B cell (primary cell): ENCODE data around the gene LNX1. TPM values are rescaled to one million over a fixed set of nuclear protein-coding genes. Genes with fewer than 3 reads are reported as not detected.

Experiments used
- ATAC-seq: fragments of 200-7000 bp; cut with Tn5 transposase; one replicate; pipeline ENCODE4 v1.10.0; 2021; ENCODE audit warnings: low read depth, mild to moderate bottlenecking, moderate number of reproducible peaks, moderate library complexity
- CTCF ChIA-PET: fragments of 350-600 bp; sonication (Branson Sonifier 250); formaldehyde crosslinking; loops from one replicate; lab custom pipeline; 2021; ENCODE audit warnings: antibody characterized with exemption, inconsistent platforms; lab: Charles Lee
- POLR2A ChIA-PET: fragments of 350-600 bp; sonication (Branson Sonifier 250); formaldehyde crosslinking; loops from one replicate; lab custom pipeline; 2021; ENCODE audit warnings: antibody characterized with exemption; lab: Charles Lee
- DNase-seq: peaks from one replicate; pipeline ENCODE4 v3.0.0; 2013
- H2AFZ ChIP-seq: 2 replicates; pipeline ENCODE4 v1.6.1; 2012; ENCODE audit warnings: mild to moderate bottlenecking, low read depth, low read length; ENCODE audit not compliant: insufficient read depth, poor library complexity, severe bottlenecking
- H3K27ac ChIP-seq, 2 donors: 1 replicate in 1 of 2; 2 replicates in 1 of 2; pipeline ENCODE4 v1.5.1; 2012 to 2013; ENCODE audit warnings: low read length in 2 of 2, mild to moderate bottlenecking in 2 of 2, moderate library complexity in 1 of 2
- H3K27me3 ChIP-seq, 4 experiments: fragments of 200-600 bp in 1 of 4; sonication (generic) in 1 of 4; replicated peaks in 1 of 4; 1 replicate in 2 of 4; 2 replicates in 2 of 4; pipeline versions ENCODE4 v1.6.1 to v1.7.0; 2013 to 2016; ENCODE audit warnings: low read length in 3 of 4, mild to moderate bottlenecking in 2 of 4, mixed read lengths in 1 of 4, moderate library complexity in 1 of 4; ENCODE audit not compliant: insufficient read depth in 4 of 4, control insufficient read depth in 3 of 4; ENCODE audit errors: control extremely low read depth in 1 of 4
- H3K36me3 ChIP-seq, 2 experiments: replicated peaks in 1 of 2; 1 replicate in 1 of 2; 2 replicates in 1 of 2; pipeline versions ENCODE4 v1.6.1 to v1.7.1; 2013; ENCODE audit warnings: low read length in 1 of 2; ENCODE audit not compliant: insufficient read depth in 2 of 2, control insufficient read depth in 1 of 2; ENCODE audit errors: control extremely low read depth in 1 of 2, extremely low read depth in 1 of 2
- H3K4me1 ChIP-seq, 2 donors: fragments of 200-600 bp in 1 of 2; sonication (generic) in 1 of 2; 1 replicate in 1 of 2; 2 replicates in 1 of 2; pipeline versions ENCODE4 v1.5.1 to v1.6.1; 2013 to 2017; ENCODE audit warnings: low read length in 2 of 2; ENCODE audit not compliant: control insufficient read depth in 2 of 2, insufficient read depth in 2 of 2
- H3K4me2 ChIP-seq: replicated peaks from 2 replicates; pipeline ENCODE3; 2012; ENCODE audit warnings: mild to moderate bottlenecking, low read depth, low read length; ENCODE audit not compliant: poor library complexity, severe bottlenecking
- H3K4me3 ChIP-seq, 5 experiments: fragments of 200-600 bp in 1 of 5; sonication (generic) in 1 of 5; 1 replicate in 3 of 5; 2 replicates in 2 of 5; pipeline versions ENCODE4 v1.5.1 to v1.7.0; 2011 to 2016; ENCODE audit warnings: low read length in 4 of 5, mild to moderate bottlenecking in 4 of 5, low read depth in 2 of 5, control low read depth in 1 of 5, moderate library complexity in 1 of 5; ENCODE audit not compliant: insufficient read depth in 1 of 5; ENCODE audit errors: control extremely low read depth in 1 of 5, extremely low read depth in 1 of 5
- H3K79me2 ChIP-seq: fragments of 200-600 bp; sonication (generic); one replicate; pipeline ENCODE4 v1.6.0; 2016; ENCODE audit warnings: low read length; ENCODE audit not compliant: control insufficient read depth, insufficient read depth
- H3K9ac ChIP-seq: fragments of 200-600 bp; sonication (generic); 2 replicates; pipeline ENCODE4 v1.6.1; 2017; ENCODE audit warnings: mild to moderate bottlenecking, low read length, moderate library complexity
- H3K9me3 ChIP-seq, 3 donors: one replicate each; pipeline versions ENCODE4 v1.6.1 to v1.7.1; 2013; ENCODE audit warnings: low read length in 2 of 3; ENCODE audit not compliant: control insufficient read depth in 2 of 3, insufficient read depth in 1 of 3; ENCODE audit errors: control extremely low read depth in 1 of 3
- H4K20me1 ChIP-seq: 2 replicates; pipeline ENCODE4 v1.6.0; 2012; ENCODE audit warnings: mild to moderate bottlenecking, low read length; ENCODE audit not compliant: insufficient read depth, control insufficient read depth, poor library complexity, severe bottlenecking
- H3K27ac Mint-ChIP-seq: one replicate; pipeline ENCODE4 v1.8.0; 2021; ENCODE audit warnings: mixed read lengths
- H3K27me3 Mint-ChIP-seq: one replicate; pipeline ENCODE4 v1.8.0; 2021; ENCODE audit warnings: mixed read lengths
- H3K4me1 Mint-ChIP-seq: one replicate; pipeline ENCODE4 v1.8.0; 2021; ENCODE audit warnings: mixed read lengths
- H3K4me3 Mint-ChIP-seq: one replicate; pipeline ENCODE4 v1.8.0; 2021; ENCODE audit warnings: mixed read lengths
- H3K9me3 Mint-ChIP-seq: one replicate; pipeline ENCODE4 v1.8.0; 2022; ENCODE audit warnings: mixed read lengths; ENCODE audit not compliant: insufficient read depth
- CTCF ChIP-seq: fragments of 200-600 bp; IDR thresholded peaks from one replicate; pipeline ENCODE4 v1.8.0; 2022; ENCODE audit warnings: antibody characterized with exemption, mild to moderate bottlenecking
- EZH2 ChIP-seq: IDR thresholded peaks from 2 replicates; pipeline ENCODE4 v1.6.1; 2012; ENCODE audit warnings: borderline replicate concordance, low read depth, mild to moderate bottlenecking, moderate library complexity, low read length; ENCODE audit not compliant: insufficient read depth, poor library complexity, severe bottlenecking
- WGBS: methylation state at CpG from one replicate; pipeline ENCODE4 v1.1.5; 2013; ENCODE audit warnings: missing lambda C conversion rate; ENCODE audit not compliant: insufficient coverage; 5-methylcytosine and 5-hydroxymethylcytosine counted together
- intact Hi-C: fragments of 100-400 bp; cut with micrococcal nuclease; formaldehyde crosslinking; loops from one replicate; pipeline ENCODE4 v1.10.0; 2022
- polyA plus RNA-seq: library from polyadenylated mRNA; depleted of rRNA; stranded (reverse); fragments of >200 nt; gene quantifications from 2 replicates; pipeline ENCODE4 v1.2.3, GENCODE V29; 2012
- total RNA-seq, 2 donors: library from RNA; stranded (reverse); fragments of 120-200 nt in 1 of 2; gene quantifications; 1 replicate in 1 of 2; 2 replicates in 1 of 2; pipeline versions ENCODE4 v1.2.3 to v1.2.4, GENCODE V29; 2013 to 2022

Gene LNX1
- total and polyA plus RNA-seq, 2 donors (not counting 1 experiment from before 2014, with no cell fraction given) = not detected

GRCh38 chr4:53638919-53639318, 47.6 kb upstream of the LNX1 start:
- TF ChIP-seq EZH2 (no peak), CTCF (no peak)
- Mint-ChIP-seq H3K27me3 (peaks cover 35% of the 10 kb centered on the region), H3K9me3 (no peaks in the 10 kb centered on the region), H3K27ac (no peak overlapping the region), H3K4me3 (no peak overlapping the region), H3K4me1 (no peaks in the 10 kb centered on the region)
- intact Hi-C loops = no loop called here
- Histone ChIP-seq H4K20me1 (no peaks in the 10 kb centered on the region), H3K4me3 (no peak overlapping the region), H2AFZ (no peak overlapping the region), H3K79me2 (no peaks in the 10 kb centered on the region), H3K27me3 (no peaks in the 10 kb centered on the region), H3K9ac (no peak overlapping the region), H3K27ac (no peak overlapping the region), H3K36me3 (no peaks in the 10 kb centered on the region), H3K4me2 (no peak overlapping the region), H3K9me3 (no peaks in the 10 kb centered on the region), H3K4me1 (no peaks in the 10 kb centered on the region)
- POLR2A ChIA-PET = no interaction called here
- no peak for ATAC-seq
- DNase-seq = no peak
- CTCF ChIA-PET = no interaction called here

- ATAC-seq (no peak), DNase-seq (no peak)
- no peak overlapping the region for H3K4me3 ChIP-seq
- Mint-ChIP-seq H3K4me3 (no peak overlapping the region), H3K9me3 (no peaks in the 10 kb centered on the region), H3K27me3 (peaks cover 50% of the 10 kb centered on the region), H3K4me1 (no peaks in the 10 kb centered on the region), H3K27ac (no peak overlapping the region)
- H3K36me3 ChIP-seq = no peaks in the 10 kb centered on the region
- no peak overlapping the region for H3K9ac ChIP-seq
- ChIA-PET POLR2A (no interaction called here), CTCF (no interaction called here)
- no peaks in the 10 kb centered on the region for H3K79me2 ChIP-seq
- H3K27me3 ChIP-seq = peaks cover 0 to 6% (median 0%) of the 10 kb centered on the region in 4 experiments
- H3K4me2 ChIP-seq = no peak overlapping the region
- whole genome bisulfite sequencing = no CpG with 5 or more reads among the region's 1 CpG
- H3K27ac ChIP-seq = no peak overlapping the region
- intact Hi-C loops = no loop called here
- no peaks in the 10 kb centered on the region for H4K20me1 ChIP-seq
- no peaks in the 10 kb centered on the region for H3K4me1 ChIP-seq
- H2AFZ ChIP-seq = no peak overlapping the region
- H3K9me3 ChIP-seq = no peaks in the 10 kb centered on the region
- TF ChIP-seq CTCF (no peak), EZH2 (no peak)
Observed at GRCh38 chr4:53637348-53637747, 46.1 kb upstream of the LNX1 start.
